Effector memory CD8-positive, alpha-beta T cell (primary cell): ENCODE results near the gene KRTAP10-10.
"Not testable (repeated sequence)": the region's sequence is repeated elsewhere in the genome, so short reads cannot be mapped to it uniquely, and the experiment has no call there.

Source experiments
- ATAC-seq: fragments of 150-1000 bp; cut with Tn5 transposase; replicated peaks from 2 replicates; pipeline ENCODE4 v1.10.0; 2021; ENCODE audit warnings: mild to moderate bottlenecking, moderate library complexity
- DNase-seq, 3 experiments: peaks; one replicate each; pipeline ENCODE4 v3.0.0; 2021
- H3K27ac Mint-ChIP-seq, 2 donors: one replicate each; pipeline ENCODE4 v1.8.0; 2022; ENCODE audit warnings: mild to moderate bottlenecking in 2 of 2, mixed read lengths in 2 of 2, moderate library complexity in 2 of 2
- H3K27me3 Mint-ChIP-seq, 2 donors: one replicate each; pipeline ENCODE4 v1.8.0; 2022; ENCODE audit warnings: mixed read lengths in 2 of 2
- H3K36me3 Mint-ChIP-seq: one replicate; pipeline ENCODE4 v1.8.0; 2022; ENCODE audit warnings: mild to moderate bottlenecking, moderate library complexity, mixed read lengths; ENCODE audit not compliant: insufficient read depth
- H3K4me1 Mint-ChIP-seq, 2 donors: one replicate each; pipeline ENCODE4 v1.8.0; 2022; ENCODE audit warnings: low read depth in 2 of 2, mixed read lengths in 2 of 2
- H3K4me3 Mint-ChIP-seq, 2 donors: one replicate each; pipeline ENCODE4 v1.8.0; 2022; ENCODE audit warnings: mild to moderate bottlenecking in 2 of 2, mixed read lengths in 2 of 2, moderate library complexity in 2 of 2
- H3K9me3 Mint-ChIP-seq, 2 donors: one replicate each; pipeline ENCODE4 v1.8.0; 2022; ENCODE audit warnings: mixed read lengths in 2 of 2

The KRTAP10-10 gene

GRCh38 chr21:44650973-44651675 lies 14.0 kb downstream of the KRTAP10-10 start:
- no peaks in the 10 kb centered on the region for H3K9me3 Mint-ChIP-seq
- ATAC-seq (no peak), DNase-seq (no peak)
- peaks cover 0 to 8% of the 10 kb centered on the region in 2 donors for H3K27me3 Mint-ChIP-seq
- H3K4me1 Mint-ChIP-seq: peaks cover 26 to 36% of the 10 kb centered on the region in 2 donors
- H3K4me3 Mint-ChIP-seq: no peak overlapping the region
- peak overlapping the region; percentile 30 to 67 for H3K27ac Mint-ChIP-seq
- peaks cover 13% of the 10 kb centered on the region for H3K36me3 Mint-ChIP-seq

DNA sequence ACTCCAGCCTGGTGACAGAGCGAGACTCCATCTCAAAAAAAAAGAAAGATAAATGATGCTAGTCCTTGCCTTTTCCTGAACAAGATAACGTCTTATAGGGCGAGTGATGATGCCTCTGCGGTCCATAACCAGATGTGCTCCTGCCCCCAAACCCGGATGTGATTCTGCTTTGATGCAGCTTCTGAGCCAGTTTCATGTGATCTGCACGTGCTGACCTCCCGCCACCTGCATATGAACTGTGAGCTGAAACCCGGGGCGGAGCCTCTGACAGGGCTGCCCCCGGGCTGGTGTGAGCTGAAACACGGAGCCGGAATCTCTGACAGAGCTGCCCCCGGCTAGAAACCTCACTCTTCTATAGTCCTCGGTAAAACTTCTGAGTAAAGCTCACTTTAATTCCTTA lies 16.0 kb downstream of the KRTAP10-10 start:
- peak overlapping the region; percentile 91 to 93 for H3K27ac Mint-ChIP-seq
- no peak for ATAC-seq

DNA sequence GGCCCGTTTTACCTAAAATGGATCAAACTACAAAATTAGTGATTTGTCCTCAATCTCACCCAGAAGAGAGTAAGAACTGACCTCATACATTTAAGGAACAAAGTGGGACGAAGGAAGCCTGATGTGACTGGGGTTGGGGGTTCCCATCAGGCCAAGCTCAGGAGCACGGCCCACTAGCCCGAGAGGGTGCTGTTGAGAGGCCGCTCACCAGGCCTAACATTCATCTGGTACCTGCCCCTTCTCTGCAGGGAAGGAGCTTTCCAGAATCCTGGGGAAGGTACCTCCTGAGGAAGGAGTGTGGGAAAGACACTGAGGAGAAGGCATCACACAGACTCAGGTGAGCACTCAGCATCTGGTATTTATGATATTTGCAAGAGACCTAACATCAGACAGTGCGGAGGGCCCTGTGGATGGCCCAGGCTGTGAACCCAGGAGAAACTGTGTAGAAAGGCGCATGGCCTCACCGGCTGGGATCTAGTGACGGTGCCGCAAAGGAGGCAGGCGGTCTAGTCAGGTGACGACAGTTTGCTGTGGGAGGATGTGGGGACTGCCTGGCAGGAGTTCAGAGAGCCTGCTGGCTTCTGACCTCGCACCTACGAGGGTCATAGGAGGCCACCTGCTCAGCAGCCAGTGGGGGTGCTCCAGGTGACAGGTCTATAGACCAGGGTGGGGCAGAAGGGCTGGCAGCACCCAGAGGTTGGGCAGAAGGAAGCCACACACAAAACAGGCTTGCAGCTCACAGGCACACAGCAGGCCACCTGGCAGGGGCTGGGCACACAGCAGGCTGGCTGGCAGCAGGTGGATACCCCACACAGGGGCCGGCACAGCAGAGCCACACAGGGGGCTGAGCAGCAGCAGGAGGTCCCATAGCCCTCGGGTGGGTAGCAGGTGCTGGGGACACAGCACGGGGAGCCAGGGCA lies 16.8 kb downstream of the KRTAP10-10 start:
- peaks cover 31% of the 10 kb centered on the region for H3K36me3 Mint-ChIP-seq
- ATAC-seq (peak; percentile 77), DNase-seq (peak; percentile 64 to 79 (median 77))
- peaks cover 49 to 55% of the 10 kb centered on the region in 2 donors for H3K4me1 Mint-ChIP-seq
- H3K9me3 Mint-ChIP-seq: peaks cover 3 to 8% of the 10 kb centered on the region in 2 donors
- H3K4me3 Mint-ChIP-seq: peak overlapping the region; percentile 74 to 78
- no peaks in the 10 kb centered on the region for H3K27me3 Mint-ChIP-seq
- peak overlapping the region; percentile 91 to 93 for H3K27ac Mint-ChIP-seq

More for the DNA sequence above, 16.0 kb downstream of the KRTAP10-10 start:
- Mint-ChIP-seq H3K4me3 (no peak overlapping the region), H3K27me3 (no peaks in the 10 kb centered on the region), H3K9me3 (peaks cover 0 to 8% of the 10 kb centered on the region in 2 donors), H3K36me3 (peaks cover 24% of the 10 kb centered on the region), H3K4me1 (peaks cover 41 to 47% of the 10 kb centered on the region in 2 donors)
- no peak for DNase-seq

DNA sequence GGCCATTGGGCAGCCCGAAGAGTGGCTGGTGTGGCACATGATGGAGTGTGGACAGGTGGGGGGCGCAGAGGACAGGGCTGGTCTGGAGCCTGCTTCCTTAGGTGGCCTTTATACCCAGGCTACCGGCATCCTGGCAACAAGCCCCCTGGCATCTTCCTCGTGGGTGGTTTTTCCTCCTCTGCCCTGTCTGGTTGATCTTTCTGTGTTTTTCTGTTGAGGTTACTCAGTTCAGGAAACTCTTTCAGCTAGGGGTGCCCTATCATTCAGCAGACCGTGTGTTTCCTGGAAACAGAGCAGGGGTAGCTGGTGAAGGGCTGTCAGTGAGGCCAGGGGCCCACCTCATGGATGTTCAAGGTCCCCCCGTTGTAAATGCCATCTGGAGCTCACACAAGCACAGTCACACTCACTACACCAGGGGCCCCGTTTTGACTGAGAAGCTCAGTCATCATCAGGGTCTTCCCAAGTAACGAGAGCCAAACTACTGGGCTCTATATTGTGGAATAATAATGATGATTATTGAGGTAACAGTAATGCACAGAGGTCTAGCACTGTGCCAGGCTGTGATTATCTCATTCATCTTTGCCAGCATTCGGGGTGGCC lies 17.5 kb downstream of the KRTAP10-10 start, which contains the start of gene KRTAP12-4:
Gene KRTAP12-4 (minus strand): TSS at position 84 of the 600 bp plus-strand sequence. CDS start 45 bp downstream, at position 39.
- ATAC-seq (no peak), DNase-seq (no peak)
- peak within 1 kb of the TSS; percentile 74 to 78 for H3K4me3 Mint-ChIP-seq
- H3K36me3 Mint-ChIP-seq: peaks cover 27% of the 10 kb centered on the region
- no peaks in the 10 kb centered on the region for H3K27me3 Mint-ChIP-seq
- H3K4me1 Mint-ChIP-seq: peaks cover 55 to 62% of the 10 kb centered on the region in 2 donors
- H3K27ac Mint-ChIP-seq: peak within 1 kb of the TSS; percentile 91 to 93
- peaks cover 3 to 8% of the 10 kb centered on the region in 2 donors for H3K9me3 Mint-ChIP-seq

GRCh38 chr21:44656868-44657267 lies 19.7 kb downstream of the KRTAP10-10 start:
- DNase-seq: no peak
- H3K36me3 Mint-ChIP-seq: peaks cover 27% of the 10 kb centered on the region

DNA sequence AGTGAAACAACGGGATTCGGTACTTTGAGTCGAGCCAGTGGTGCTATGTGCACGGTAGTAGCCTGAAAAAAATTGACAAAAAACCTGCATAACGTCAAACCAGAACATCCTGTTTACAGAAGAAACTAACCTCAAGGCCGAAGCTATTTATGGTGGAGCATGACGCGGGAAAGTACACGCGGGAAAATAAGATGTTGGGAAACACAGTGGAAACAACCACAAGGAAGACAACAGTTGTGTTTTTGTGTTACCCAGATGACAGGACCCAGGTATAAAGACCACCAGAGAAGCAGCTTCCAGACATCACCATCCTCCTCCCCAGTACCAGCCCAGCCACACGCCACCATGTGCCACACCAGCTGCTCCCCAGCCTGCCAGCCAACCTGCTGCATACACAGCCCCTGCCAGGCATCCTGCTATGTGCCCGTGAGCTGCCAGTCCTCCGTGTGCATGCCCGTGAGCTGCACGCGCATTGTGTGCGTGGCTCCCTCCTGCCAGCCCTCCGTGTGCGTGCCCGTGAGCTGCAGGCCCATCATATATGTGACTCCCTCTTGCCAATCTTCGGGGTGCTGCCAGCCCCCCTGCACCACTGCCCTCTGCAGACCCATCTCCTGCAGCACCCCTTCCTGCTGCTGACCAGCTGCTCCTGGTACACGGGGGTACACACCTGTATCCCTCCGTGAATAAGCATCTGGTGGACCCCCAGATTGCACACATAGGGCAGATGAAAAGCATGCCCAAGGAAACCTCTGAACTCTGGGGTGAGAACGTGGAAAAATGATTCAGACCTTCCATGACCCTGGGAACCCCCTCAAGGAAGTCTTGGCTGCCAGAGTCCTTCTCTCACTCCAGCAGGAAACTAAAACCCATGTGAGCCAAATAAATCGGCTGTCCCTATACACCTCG lies 20.7 kb downstream of the KRTAP10-10 start, which contains the start of gene KRTAP12-3:
Gene KRTAP12-3 (plus strand): TSS at position 298 of the 906 bp plus-strand sequence. CDS start 48 bp downstream, at position 346.
- peaks cover 27% of the 10 kb centered on the region for H3K36me3 Mint-ChIP-seq

More at GRCh38 chr21:44656868-44657267, 19.7 kb downstream of the KRTAP10-10 start:
- Mint-ChIP-seq H3K4me3 (peak overlapping the region; percentile 70 to 74), H3K27me3 (no peaks in the 10 kb centered on the region), H3K4me1 (peaks cover 57 to 62% of the 10 kb centered on the region in 2 donors), H3K27ac (peak overlapping the region; percentile 95 to 96), H3K9me3 (peaks cover 3 to 8% of the 10 kb centered on the region in 2 donors)
- no peak for ATAC-seq

DNA sequence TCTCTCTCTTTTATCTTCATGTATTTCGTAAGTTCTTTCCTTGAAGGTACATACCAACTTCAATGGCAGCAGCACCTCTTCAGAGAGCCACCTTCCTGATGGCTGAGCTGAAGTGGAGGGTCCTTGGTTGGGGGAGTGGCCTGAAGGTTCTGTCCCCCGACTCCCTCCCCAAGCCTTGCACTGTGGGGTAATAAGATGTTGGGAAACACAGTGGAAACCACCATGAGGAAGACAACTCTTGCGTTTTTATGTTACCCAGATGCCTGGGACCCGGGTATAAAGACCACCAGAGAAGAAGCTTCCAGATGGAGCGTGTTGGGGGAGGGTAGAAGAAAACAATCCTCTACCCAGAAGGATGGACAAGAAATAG lies 21.4 kb downstream of the KRTAP10-10 start:
- DNase-seq (no peak), ATAC-seq (no peak)
- H3K4me3 Mint-ChIP-seq: peak overlapping the region; percentile 70 to 74
- H3K9me3 Mint-ChIP-seq: peaks cover 6 to 8% of the 10 kb centered on the region in 2 donors
- H3K27ac Mint-ChIP-seq: peak overlapping the region; percentile 95 to 96
- peaks cover 56 to 58% of the 10 kb centered on the region in 2 donors for H3K4me1 Mint-ChIP-seq
- no peaks in the 10 kb centered on the region for H3K27me3 Mint-ChIP-seq
- H3K36me3 Mint-ChIP-seq: peaks cover 27% of the 10 kb centered on the region

More for the DNA sequence above, 20.7 kb downstream of the KRTAP10-10 start, which contains the start of gene KRTAP12-3:
- DNase-seq (peak; percentile 63 to 68 (median 63)), ATAC-seq (peak; percentile 67)
- peaks cover 6 to 8% of the 10 kb centered on the region in 2 donors for H3K9me3 Mint-ChIP-seq
- H3K27me3 Mint-ChIP-seq: no peaks in the 10 kb centered on the region
- peaks cover 57 to 62% of the 10 kb centered on the region in 2 donors for H3K4me1 Mint-ChIP-seq
- peak within 1 kb of the TSS; percentile 70 to 74 for H3K4me3 Mint-ChIP-seq
- peak within 1 kb of the TSS; percentile 95 to 96 for H3K27ac Mint-ChIP-seq

- peak overlapping the region; percentile 70 to 74 for H3K4me3 Mint-ChIP-seq
- peaks cover 51 to 53% of the 10 kb centered on the region in 2 donors for H3K4me1 Mint-ChIP-seq
- H3K9me3 Mint-ChIP-seq: peaks cover 6 to 8% of the 10 kb centered on the region in 2 donors
- DNase-seq (peak in 2 of 3 experiments; percentile 16 to 22), ATAC-seq (peak; percentile 3)
- H3K27ac Mint-ChIP-seq: peak overlapping the region; percentile 95 to 96
- H3K27me3 Mint-ChIP-seq: no peaks in the 10 kb centered on the region
- peaks cover 25% of the 10 kb centered on the region for H3K36me3 Mint-ChIP-seq
Observed at GRCh38 chr21:44658913-44659595, 21.9 kb downstream of the KRTAP10-10 start.

DNA sequence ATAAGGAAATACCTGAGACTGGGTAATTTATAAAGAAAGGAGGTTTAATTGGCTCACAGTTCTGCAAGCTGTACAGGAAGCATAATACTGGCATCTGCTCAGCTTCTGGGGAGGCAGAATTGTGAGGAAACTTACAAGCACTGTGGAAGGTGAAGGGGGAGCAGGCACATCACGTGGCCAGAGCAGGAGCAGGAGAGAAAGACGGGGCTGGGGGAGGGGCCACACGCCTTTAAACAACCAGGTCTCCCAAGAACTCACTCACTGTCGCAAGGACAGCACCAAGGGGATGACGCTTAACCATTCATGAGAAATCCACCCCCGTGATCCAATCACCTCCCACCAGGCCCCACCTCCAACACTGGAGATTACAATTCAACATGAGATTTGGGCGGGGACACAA lies 24.4 kb downstream of the KRTAP10-10 start:
- not testable (repeated sequence) for DNase-seq, H3K4me3 Mint-ChIP-seq, H3K27ac Mint-ChIP-seq, ATAC-seq, H3K9me3 Mint-ChIP-seq
- Mint-ChIP-seq H3K36me3 (peaks cover 18% of the 10 kb centered on the region), H3K4me1 (peaks cover 40% of the 10 kb centered on the region in 2 donors), H3K27me3 (peaks cover 0 to 10% of the 10 kb centered on the region in 2 donors)

- Mint-ChIP-seq H3K4me3 (no peak overlapping the region), H3K36me3 (no peaks in the 10 kb centered on the region), H3K27ac (no peak overlapping the region), H3K9me3 (peaks cover 0 to 3% of the 10 kb centered on the region in 2 donors), H3K27me3 (peaks cover 0 to 19% of the 10 kb centered on the region in 2 donors), H3K4me1 (peaks cover 9 to 18% of the 10 kb centered on the region in 2 donors)
- DNase-seq: no peak
- ATAC-seq: no peak
Observed at GRCh38 chr21:44664691-44665090, 27.5 kb downstream of the KRTAP10-10 start.

DNA sequence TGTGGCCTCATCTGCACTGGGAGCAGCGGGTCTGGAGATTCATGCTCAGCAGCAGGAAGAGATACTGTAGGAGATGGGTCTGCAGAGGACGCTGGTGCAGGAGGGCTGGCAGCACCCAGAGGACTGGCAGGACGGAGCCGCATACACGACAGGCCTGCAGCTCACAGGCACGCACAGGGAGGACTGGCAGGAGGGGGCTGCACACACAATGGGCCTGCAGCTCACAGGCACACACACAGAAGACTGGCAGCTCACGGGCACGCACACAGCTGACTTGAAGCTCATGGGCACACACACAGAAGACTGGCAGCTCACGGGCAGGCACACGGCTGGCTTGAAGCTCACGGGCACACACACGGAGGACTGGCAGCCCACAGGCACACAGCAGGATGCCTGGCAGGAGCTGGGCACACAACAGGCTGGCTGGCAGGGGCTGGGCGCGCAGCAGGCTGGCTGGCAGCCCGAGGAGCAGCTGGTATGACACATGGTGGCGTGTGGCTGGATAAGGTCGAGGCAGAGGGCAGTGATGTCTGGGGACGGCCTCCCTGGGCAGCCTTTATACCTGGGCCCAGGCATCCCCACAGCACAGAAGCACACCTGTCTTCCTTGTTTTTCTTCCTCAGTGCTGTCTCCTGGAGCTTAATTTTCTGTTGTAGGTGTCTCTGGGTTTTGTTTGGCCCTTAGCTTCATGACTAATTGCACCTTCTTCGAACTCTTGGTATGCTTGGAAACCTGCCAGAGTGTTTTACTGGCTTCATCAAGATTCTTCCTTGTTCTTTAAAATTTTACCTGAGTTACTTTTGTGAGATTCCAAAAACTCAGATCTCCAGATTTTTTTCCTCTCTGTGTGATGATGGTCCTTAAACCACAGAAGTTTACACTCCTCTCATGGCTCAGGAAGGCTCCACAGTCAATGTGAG lies 29.5 kb downstream of the KRTAP10-10 start, which contains the start of gene KRTAP12-2:
Gene KRTAP12-2 (minus strand): TSS at position 527 of the 920 bp plus-strand sequence. CDS start 41 bp downstream, at position 486.
- Mint-ChIP-seq H3K9me3 (peaks cover 0 to 3% of the 10 kb centered on the region in 2 donors), H3K36me3 (no peaks in the 10 kb centered on the region)

More for the DNA sequence above, 29.5 kb downstream of the KRTAP10-10 start, which contains the start of gene KRTAP12-2:
- peaks cover 0 to 19% of the 10 kb centered on the region in 2 donors for H3K27me3 Mint-ChIP-seq
- peaks cover 3 to 16% of the 10 kb centered on the region in 2 donors for H3K4me1 Mint-ChIP-seq
- H3K4me3 Mint-ChIP-seq: no peak within 1 kb of the TSS
- peak within 1 kb of the TSS in 1 of 2 donors; percentile 26 for H3K27ac Mint-ChIP-seq
- DNase-seq: no peak
- ATAC-seq: no peak
